ENCODE data around the gene TICAM2.

TICAM2 gene

DNA sequence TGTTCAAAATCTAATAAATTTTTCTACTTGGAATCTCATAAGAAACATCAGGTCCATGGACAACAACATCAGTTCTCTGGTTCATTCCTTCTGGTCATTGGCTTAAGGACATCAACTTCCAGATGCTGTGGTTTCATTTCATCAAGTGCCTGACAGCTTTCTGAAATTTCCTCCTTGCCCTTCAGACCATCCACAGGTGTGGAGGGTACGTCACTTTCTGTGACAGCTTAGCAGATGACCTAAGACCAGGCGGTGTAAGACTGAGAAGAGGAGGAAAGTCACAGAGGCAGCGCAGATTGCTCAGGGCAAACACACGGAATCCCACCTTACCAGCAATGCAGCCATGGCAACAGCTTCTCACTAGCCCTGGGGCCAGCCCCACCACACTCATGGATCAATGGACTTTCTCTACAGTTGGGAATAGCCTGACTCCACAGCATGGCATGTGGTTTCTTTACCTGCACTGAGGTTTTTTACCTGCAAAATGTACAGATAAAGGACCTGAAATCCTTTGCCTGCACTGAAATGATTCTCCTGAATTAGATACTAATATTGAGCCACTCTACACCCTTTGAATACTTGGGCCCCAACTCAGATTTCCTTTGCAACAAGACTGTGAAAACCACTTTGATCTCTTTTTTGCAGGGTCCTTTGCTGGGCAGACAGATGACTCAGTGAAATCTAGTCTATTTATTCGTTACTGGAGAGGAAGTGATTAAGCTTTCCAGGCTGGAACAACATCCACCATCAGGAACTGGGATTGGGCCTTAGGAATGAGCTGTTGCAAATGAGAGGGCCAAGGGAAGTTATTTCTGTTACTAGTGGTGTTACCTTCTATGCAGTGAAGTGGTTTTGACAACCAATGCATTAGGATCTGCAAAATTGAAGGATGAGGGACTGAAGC, 26.9 kb downstream of the TICAM2 start:
- TF ChIP-seq, protein P1, sequence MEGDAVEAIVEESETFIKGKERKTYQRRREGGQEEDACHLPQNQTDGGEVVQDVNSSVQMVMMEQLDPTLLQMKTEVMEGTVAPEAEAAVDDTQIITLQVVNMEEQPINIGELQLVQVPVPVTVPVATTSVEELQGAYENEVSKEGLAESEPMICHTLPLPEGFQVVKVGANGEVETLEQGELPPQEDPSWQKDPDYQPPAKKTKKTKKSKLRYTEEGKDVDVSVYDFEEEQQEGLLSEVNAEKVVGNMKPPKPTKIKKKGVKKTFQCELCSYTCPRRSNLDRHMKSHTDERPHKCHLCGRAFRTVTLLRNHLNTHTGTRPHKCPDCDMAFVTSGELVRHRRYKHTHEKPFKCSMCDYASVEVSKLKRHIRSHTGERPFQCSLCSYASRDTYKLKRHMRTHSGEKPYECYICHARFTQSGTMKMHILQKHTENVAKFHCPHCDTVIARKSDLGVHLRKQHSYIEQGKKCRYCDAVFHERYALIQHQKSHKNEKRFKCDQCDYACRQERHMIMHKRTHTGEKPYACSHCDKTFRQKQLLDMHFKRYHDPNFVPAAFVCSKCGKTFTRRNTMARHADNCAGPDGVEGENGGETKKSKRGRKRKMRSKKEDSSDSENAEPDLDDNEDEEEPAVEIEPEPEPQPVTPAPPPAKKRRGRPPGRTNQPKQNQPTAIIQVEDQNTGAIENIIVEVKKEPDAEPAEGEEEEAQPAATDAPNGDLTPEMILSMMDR (IDR thresholded peaks at IDR 0.05; ENCODE audit: insufficient read depth, missing control alignments): no peak
- DNase-seq (ENCODE audit: insufficient read length, low spot score) (no peak), FAIRE-seq (no peak)

DNA sequence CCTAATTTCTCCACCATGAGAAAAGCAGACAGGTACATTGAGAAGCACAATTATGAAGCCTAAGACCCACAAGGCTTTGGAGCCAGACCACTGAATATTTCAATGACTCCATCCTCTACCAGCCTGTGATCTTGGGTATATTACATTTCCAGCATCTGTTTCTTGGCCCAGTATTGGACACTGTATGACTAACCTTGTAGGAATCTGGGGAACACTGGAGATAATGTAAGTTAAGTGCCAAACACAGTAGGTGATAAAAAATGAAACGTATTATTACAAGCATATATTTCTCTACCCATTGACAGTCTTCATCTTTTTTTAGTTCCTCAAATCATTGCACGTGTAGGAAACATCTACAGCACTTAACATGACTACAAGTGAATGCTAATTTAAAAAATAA, 29.1 kb downstream of the TICAM2 start:
- no peak for DNase-seq (ENCODE audit: insufficient read length, low spot score)
- FAIRE-seq: no peak
- TF ChIP-seq, protein P1 (IDR thresholded peaks at IDR 0.05; ENCODE audit: insufficient read depth, missing control alignments): no peak

DNA sequence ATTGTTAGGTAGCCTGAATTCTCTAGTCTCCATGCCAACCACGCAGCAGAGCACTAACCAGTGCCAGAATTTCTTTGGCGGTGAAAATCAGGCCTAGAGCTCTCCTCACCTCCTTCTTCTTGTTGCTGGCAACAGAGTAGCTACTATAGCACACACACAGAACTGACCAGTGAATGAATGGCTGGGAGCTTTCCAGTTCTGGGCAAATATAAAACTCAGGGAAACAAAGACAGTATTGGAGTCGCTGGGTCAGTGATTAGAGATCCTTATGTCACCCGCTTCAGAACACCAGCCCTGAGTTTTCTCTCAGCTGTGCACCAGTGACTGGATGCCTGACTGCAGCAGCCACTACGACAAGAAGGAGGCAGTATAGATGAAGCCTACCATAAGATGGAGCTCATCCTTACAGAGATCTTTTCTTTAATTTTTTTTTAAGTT, 30.8 kb downstream of the TICAM2 start:
- TF ChIP-seq, protein P1 (IDR thresholded peaks at IDR 0.05; ENCODE audit: insufficient read depth, missing control alignments): no peak
- FAIRE-seq: no peak
- DNase-seq (ENCODE audit: insufficient read length, low spot score): no peak

DNA sequence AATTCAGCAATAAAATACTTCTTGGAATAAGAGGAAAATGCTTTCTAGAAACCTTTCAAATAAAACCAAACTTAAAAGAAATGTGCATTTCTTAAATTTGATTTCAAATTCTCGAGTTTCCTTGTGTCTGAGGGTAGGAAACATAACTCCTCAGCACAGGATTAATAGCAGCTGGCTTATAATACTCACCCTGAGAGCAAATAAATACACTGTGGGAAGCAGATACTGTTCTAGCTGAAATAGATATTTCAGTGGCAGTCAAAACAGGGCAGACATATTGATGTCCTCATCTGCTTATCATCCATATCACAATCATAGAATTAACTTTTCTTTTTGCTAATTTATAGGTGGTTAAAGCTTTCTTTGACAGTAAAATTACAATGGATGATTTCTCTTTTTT, 33.6 kb downstream of the TICAM2 start:
- TF ChIP-seq, protein P1 (IDR thresholded peaks at IDR 0.05; ENCODE audit: insufficient read depth, missing control alignments): no peak
- no peak for DNase-seq (ENCODE audit: insufficient read length, low spot score)
- FAIRE-seq: no peak

DNA sequence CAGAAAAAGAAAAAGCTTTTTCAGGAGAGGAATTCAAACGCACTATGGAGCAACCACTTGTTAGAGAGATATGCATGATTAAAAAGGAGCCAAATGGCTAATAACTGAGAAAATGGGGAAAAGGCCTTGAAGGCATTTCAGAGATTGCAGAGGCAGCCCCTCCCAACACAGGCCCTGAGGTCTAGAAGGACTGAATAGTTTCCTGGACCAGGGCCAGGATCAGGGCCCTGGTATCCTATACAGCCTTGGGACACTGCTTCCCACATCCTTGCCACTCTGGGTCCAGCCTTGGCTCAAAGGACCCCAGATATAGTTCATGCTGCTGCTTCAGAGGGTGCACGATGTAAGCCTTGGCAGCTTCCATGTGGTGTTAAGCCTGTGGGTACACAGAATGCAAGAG, 37.0 kb downstream of the TICAM2 start:
- no peak for FAIRE-seq

DNA sequence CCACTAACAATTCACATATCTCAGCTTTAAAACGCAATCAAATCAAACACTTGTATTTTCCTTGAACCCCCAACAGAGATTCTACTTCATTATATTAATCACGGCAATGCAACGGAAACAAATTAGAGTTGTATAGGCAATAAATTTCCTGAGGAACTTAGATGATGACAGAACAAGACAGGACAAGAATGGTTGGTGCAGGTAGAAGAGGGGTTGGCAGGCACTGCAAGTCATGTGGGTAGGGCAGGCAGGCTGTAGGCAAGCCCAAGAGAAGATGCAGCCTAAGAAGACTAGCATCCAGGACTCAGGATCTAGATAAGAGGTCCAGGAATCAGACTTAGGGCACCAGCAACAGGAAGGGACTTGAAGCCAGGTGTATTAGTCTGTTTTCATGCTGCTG, 41.1 kb downstream of the TICAM2 start:
- FAIRE-seq: no peak
- DNase-seq (ENCODE audit: insufficient read length, low spot score): no peak
- TF ChIP-seq, protein P1 (IDR thresholded peaks at IDR 0.05; ENCODE audit: insufficient read depth, missing control alignments): no peak

More for the DNA sequence above, 37.0 kb downstream of the TICAM2 start:
- TF ChIP-seq, protein P1 (IDR thresholded peaks at IDR 0.05; ENCODE audit: insufficient read depth, missing control alignments): no peak
- DNase-seq (ENCODE audit: insufficient read length, low spot score): no peak

DNA sequence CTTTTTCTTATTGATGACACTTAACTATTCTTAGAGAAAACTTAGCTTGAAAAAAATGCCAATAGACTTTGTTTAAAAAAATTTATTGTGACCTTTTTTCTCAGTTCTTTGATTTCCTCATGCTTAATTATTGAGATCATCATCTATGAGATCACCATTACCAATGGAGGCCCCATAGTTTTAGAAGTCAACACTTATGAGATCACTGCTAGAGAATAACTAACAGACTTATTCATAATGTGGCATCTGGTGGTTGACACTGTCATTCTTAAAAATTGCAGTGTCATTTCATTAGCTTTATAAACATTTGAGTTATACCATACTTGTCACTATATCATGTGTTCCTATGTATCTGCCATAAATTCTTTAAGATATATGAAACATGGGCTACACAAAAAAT, 42.8 kb downstream of the TICAM2 start:
- FAIRE-seq (no peak), DNase-seq (ENCODE audit: insufficient read length, low spot score) (no peak)
- TF ChIP-seq, protein P1 (IDR thresholded peaks at IDR 0.05; ENCODE audit: insufficient read depth, missing control alignments): no peak
